Hepatocyte (in vitro differentiated cells): ENCODE results near the gene EXOC7. TPM values are rescaled to one million over a fixed set of nuclear protein-coding genes. Genes with fewer than 3 reads are reported as not detected.
"Not testable (repeated sequence)": the region's sequence is repeated elsewhere in the genome, so short reads cannot be mapped to it uniquely, and the experiment has no call there.

Source experiments
- DNase-seq: peaks from one replicate; pipeline ENCODE4 v3.0.0-alpha.2; 2016; ENCODE audit warnings: low spot score
- H2AFZ ChIP-seq: fragments of 200-600 bp; sonication (generic); 2 replicates; pipeline ENCODE4 v1.6.0; 2016; ENCODE audit warnings: antibody characterized with exemption, mild to moderate bottlenecking
- H3K27ac ChIP-seq: fragments of 200-600 bp; sonication (generic); 2 replicates; pipeline ENCODE4 v1.5.1; 2016; ENCODE audit warnings: mild to moderate bottlenecking
- H3K27me3 ChIP-seq: fragments of 200-600 bp; sonication (generic); 2 replicates; pipeline ENCODE4 v1.6.1; 2016
- H3K36me3 ChIP-seq: fragments of 200-600 bp; sonication (generic); replicated peaks from 2 replicates; pipeline ENCODE4 v1.5.1; 2016; ENCODE audit warnings: low read depth; ENCODE audit not compliant: insufficient read depth
- H3K4me1 ChIP-seq: fragments of 200-600 bp; sonication (generic); 2 replicates; pipeline ENCODE4 v1.5.1; 2016; ENCODE audit warnings: mild to moderate bottlenecking, moderate library complexity; ENCODE audit not compliant: insufficient read depth
- H3K4me2 ChIP-seq: fragments of 200-600 bp; sonication (generic); 2 replicates; pipeline ENCODE4 v1.6.0; 2016
- H3K4me3 ChIP-seq: fragments of 200-600 bp; sonication (generic); 2 replicates; pipeline ENCODE4 v1.5.1; 2016; ENCODE audit warnings: mild to moderate bottlenecking
- H3K79me2 ChIP-seq: fragments of 200-600 bp; sonication (generic); 2 replicates; pipeline ENCODE4 v1.6.0; 2017; ENCODE audit warnings: mild to moderate bottlenecking
- H3K9me2 ChIP-seq: fragments of 200-600 bp; sonication (generic); replicated peaks from 2 replicates; pipeline ENCODE4 v1.6.0; 2017; ENCODE audit warnings: mild to moderate bottlenecking; ENCODE audit not compliant: insufficient read depth
- H3K9me3 ChIP-seq: fragments of 200-600 bp; sonication (generic); 2 replicates; pipeline ENCODE4 v1.5.1; 2016; ENCODE audit warnings: low read depth, mild to moderate bottlenecking
- H4K20me1 ChIP-seq: fragments of 200-600 bp; sonication (generic); 2 replicates; pipeline ENCODE4 v1.6.0; 2016; ENCODE audit warnings: mild to moderate bottlenecking; ENCODE audit not compliant: insufficient read depth, poor library complexity, severe bottlenecking
- EZH2 ChIP-seq: fragments of 200-600 bp; sonication (generic); IDR thresholded peaks from 2 replicates; pipeline ENCODE4 v1.6.1; 2016; ENCODE audit warnings: antibody characterized with exemption, mild to moderate bottlenecking, borderline replicate concordance
- EZH2phosphoT487 ChIP-seq: fragments of 200-600 bp; sonication (generic); IDR thresholded peaks from one replicate; pipeline ENCODE4 v1.6.1; 2018; ENCODE audit warnings: antibody characterized with exemption, mild to moderate bottlenecking, low read depth, moderate library complexity; ENCODE audit not compliant: unreplicated experiment, severe bottlenecking
- WGBS: methylation state at CpG from one replicate; pipeline ENCODE4 v1.1.6; 2016; ENCODE audit warnings: low lambda C conversion rate; ENCODE audit errors: missing lambda C conversion rate; 5-methylcytosine and 5-hydroxymethylcytosine counted together
- polyA plus RNA-seq: library from polyadenylated mRNA; unstranded; fragments of >200 nt; fragmentation: Nextera tagmentation; extraction: Ambion mirVana; gene quantifications from 2 replicates; pipeline ENCODE4 v1.2.1, GENCODE V29; 2016
- total RNA-seq: library from RNA; depleted of rRNA; stranded (reverse); fragments of >200 nt; gene quantifications from 2 replicates; pipeline ENCODE4 v1.2.3, GENCODE V29; 2014
- TF ChIP-seq, protein P1 (sequence below): fragments of 200-600 bp; sonication (generic); IDR thresholded peaks from 2 replicates; pipeline ENCODE4 v1.5.1; 2016; ENCODE audit warnings: antibody characterized with exemption, mild to moderate bottlenecking; ENCODE audit not compliant: poor library complexity

The EXOC7 gene
- total and polyA plus RNA-seq, 2 experiments from 2014 or later, result 92.9 to 95.6 TPM

DNA sequence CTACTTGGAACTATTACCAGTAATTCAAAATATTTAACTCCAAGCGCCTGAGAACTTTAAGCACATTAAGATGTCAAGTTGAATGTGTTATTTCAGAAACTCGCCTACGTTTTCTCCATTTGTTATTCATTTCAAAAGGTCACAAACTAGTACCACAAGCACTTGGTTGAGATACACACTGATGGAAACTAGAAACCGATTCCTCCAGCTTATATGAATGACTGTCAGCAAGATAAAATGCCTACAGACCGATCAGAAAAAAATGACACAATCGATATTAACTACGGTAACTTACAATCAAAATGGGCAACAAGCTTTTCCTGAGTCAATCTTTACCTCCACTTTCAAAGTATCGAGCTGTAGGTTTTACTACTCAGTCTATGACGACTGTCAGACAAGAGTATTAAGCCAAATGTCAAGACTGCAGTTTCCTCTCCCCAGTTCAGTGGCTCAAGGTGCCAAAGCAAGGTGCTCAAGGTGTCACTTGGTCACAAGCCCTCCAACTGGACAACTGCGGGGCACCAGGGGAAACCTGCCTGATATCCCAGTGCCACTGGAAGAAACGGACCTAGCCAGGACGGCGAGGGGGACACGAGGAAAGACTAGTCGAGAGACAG lies 31.9 kb downstream of the EXOC7 start:
- H3K9me3 ChIP-seq, result no peaks in the 10 kb centered on the region
- H2AFZ ChIP-seq, result peak overlapping the region; percentile 34
- H3K4me2 ChIP-seq, result peak overlapping the region; percentile 92
- no peaks in the 10 kb centered on the region for H3K36me3 ChIP-seq
- H3K4me3 ChIP-seq, result peak overlapping the region; percentile 82
- peaks cover 33% of the 10 kb centered on the region for H3K27me3 ChIP-seq
- H3K9me2 ChIP-seq, result no peaks in the 10 kb centered on the region
- TF ChIP-seq, protein P1, sequence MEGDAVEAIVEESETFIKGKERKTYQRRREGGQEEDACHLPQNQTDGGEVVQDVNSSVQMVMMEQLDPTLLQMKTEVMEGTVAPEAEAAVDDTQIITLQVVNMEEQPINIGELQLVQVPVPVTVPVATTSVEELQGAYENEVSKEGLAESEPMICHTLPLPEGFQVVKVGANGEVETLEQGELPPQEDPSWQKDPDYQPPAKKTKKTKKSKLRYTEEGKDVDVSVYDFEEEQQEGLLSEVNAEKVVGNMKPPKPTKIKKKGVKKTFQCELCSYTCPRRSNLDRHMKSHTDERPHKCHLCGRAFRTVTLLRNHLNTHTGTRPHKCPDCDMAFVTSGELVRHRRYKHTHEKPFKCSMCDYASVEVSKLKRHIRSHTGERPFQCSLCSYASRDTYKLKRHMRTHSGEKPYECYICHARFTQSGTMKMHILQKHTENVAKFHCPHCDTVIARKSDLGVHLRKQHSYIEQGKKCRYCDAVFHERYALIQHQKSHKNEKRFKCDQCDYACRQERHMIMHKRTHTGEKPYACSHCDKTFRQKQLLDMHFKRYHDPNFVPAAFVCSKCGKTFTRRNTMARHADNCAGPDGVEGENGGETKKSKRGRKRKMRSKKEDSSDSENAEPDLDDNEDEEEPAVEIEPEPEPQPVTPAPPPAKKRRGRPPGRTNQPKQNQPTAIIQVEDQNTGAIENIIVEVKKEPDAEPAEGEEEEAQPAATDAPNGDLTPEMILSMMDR, result no peak
- TF ChIP-seq EZH2phosphoT487, result no peak
- TF ChIP-seq EZH2, result no peak
- H3K4me1 ChIP-seq, result peaks cover 23% of the 10 kb centered on the region
- peaks cover 50% of the 10 kb centered on the region for H3K79me2 ChIP-seq
- peak overlapping the region; percentile 74 for H3K27ac ChIP-seq
- peaks cover 18% of the 10 kb centered on the region for H4K20me1 ChIP-seq
- WGBS, result 26% methylated on average over 15 of the region's 15 CpGs
- DNase-seq, result no peak

DNA sequence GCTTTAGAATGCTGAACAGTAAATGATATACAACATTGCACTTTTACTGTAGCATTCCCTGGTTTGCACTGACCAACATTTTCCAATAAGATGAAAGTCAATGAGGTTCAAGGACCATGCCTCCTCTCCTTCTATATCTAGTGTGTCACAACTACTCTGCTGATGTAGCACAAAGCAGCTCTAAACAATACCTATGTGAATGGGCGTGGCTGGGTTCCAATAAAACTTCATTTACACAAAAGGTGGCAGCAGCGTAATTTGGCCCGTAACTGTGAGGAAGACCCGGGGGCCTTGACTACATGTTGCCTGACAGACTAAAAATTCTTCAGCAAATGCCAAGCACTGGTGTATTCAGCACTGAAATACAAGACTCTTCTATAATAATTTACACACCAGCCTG lies 37.8 kb downstream of the EXOC7 start:
- Histone ChIP-seq H3K79me2 (peaks cover 35% of the 10 kb centered on the region), H3K4me1 (peaks cover 4% of the 10 kb centered on the region), H3K9me3 (no peaks in the 10 kb centered on the region), H3K4me2 (no peak overlapping the region), H3K27me3 (no peaks in the 10 kb centered on the region), H3K27ac (no peak overlapping the region), H3K36me3 (no peaks in the 10 kb centered on the region), H3K9me2 (no peaks in the 10 kb centered on the region), H2AFZ (no peak overlapping the region), H4K20me1 (peaks cover 11% of the 10 kb centered on the region), H3K4me3 (no peak overlapping the region)
- TF ChIP-seq, protein P1, result no peak
- TF ChIP-seq EZH2phosphoT487, result no peak
- no peak for TF ChIP-seq EZH2
- WGBS, result 91% methylated on average over 4 of the region's 4 CpGs
- DNase-seq, result no peak

DNA sequence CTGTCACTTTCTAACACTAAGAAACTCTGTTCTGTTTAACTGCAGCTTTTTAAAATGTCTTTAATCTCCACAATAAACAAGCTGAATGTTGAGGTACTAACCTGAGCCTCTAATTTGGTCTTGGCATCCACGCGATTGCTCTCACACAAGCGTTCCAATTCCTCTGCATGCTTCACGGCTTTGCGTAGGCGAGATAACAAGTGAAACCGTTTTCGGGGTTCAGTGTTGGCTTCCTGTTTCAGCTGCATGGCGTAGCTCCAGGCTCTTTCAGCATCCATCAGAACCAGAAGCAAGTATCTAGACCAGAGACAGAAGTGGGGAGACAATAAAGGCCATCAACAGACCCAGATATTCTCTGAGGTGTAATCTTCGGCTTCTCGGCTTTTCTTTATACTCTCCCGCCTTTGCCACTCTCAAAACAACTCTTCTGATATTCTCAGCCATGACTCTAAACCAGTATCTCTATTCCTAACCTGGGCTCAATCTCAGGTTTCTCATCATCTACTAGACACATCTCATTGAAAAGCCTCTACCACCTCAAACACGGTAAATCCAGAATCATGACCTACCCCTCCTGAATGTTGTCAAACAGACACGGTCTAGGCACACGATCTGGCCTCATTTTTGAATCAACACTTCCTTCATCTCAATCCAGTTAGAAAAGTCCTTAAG lies 39.6 kb downstream of the EXOC7 start:
- H3K27me3 ChIP-seq, result no peaks in the 10 kb centered on the region
- H3K4me2 ChIP-seq, result no peak overlapping the region
- 96% methylated on average over 15 of the region's 15 CpGs for WGBS
- DNase-seq, result no peak
- peaks cover 11% of the 10 kb centered on the region for H4K20me1 ChIP-seq
- peaks cover 18% of the 10 kb centered on the region for H3K79me2 ChIP-seq
- H3K9me3 ChIP-seq, result no peaks in the 10 kb centered on the region
- H3K9me2 ChIP-seq, result no peaks in the 10 kb centered on the region
- no peak overlapping the region for H3K27ac ChIP-seq
- no peaks in the 10 kb centered on the region for H3K4me1 ChIP-seq
- H3K4me3 ChIP-seq, result no peak overlapping the region
- no peak overlapping the region for H2AFZ ChIP-seq
- H3K36me3 ChIP-seq, result peaks cover 3% of the 10 kb centered on the region
- TF ChIP-seq EZH2phosphoT487 (no peak), EZH2 (no peak)
- TF ChIP-seq, protein P1, result no peak

DNA sequence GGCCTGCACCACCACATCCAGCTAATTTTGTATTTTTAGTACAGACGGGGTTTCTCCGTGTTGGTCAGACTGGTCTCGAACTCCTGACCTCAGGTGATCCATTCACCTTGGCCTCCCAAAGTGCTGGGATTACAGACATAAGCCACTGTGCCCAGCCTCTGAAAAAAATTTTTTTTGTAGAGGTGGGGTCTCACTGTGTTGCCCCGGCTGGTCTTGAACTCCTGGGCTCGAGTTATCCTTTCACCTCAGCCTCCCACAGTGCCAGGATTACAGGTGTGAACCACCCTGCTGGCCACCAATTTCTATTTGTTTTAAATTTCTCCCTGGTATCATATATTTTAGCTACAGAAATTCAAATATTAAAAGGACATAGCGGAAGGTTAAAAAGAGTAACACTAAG lies 45.3 kb downstream of the EXOC7 start:
- not testable (repeated sequence) for H3K4me3 ChIP-seq, H3K79me2 ChIP-seq, H3K9me3 ChIP-seq, H3K4me2 ChIP-seq, H4K20me1 ChIP-seq, H3K27ac ChIP-seq, H2AFZ ChIP-seq, H3K9me2 ChIP-seq, H3K4me1 ChIP-seq, H3K36me3 ChIP-seq, DNase-seq, H3K27me3 ChIP-seq
- WGBS, result 80% methylated on average over 6 of the region's 6 CpGs
